Breast epithelium (tissue), 3 donors: ENCODE data around the gene SPATA24.

Experiments
- POLR2A ChIP-seq: fragments of 450-650 bp; IDR thresholded peaks from one replicate; pipeline ENCODE4 v1.6.1; 2016; ENCODE audit warnings: antibody characterized with exemption, mild to moderate bottlenecking, moderate library complexity
- TF ChIP-seq, protein P1 (sequence below), 3 donors: fragments of 450-650 bp; IDR thresholded peaks; one replicate each; pipeline ENCODE4 v1.5.1; 2016 to 2017; ENCODE audit warnings: antibody characterized with exemption in 3 of 3, mild to moderate bottlenecking in 3 of 3, moderate library complexity in 3 of 3

DNA sequence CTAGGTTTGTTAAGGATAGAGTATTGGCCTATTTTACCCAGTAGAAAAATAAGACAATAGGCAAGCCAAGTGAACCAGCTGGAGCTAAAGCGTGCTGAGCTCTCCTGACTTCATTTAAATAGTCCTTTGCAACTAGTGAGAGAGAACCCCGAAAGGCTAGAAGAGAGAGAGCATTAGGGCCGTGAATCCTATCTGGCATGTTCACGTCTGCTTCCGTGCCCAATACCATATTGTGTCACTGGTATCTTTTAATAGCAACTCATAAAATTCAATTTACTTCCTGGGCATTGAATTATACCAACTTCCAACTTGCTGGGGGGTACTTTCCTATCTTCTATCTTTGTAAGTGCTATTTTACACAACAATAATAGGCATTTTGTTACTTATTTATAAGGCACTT is 21.6 kb upstream of the SPATA24 start:
- no peak for TF ChIP-seq POLR2A
- TF ChIP-seq, protein P1, sequence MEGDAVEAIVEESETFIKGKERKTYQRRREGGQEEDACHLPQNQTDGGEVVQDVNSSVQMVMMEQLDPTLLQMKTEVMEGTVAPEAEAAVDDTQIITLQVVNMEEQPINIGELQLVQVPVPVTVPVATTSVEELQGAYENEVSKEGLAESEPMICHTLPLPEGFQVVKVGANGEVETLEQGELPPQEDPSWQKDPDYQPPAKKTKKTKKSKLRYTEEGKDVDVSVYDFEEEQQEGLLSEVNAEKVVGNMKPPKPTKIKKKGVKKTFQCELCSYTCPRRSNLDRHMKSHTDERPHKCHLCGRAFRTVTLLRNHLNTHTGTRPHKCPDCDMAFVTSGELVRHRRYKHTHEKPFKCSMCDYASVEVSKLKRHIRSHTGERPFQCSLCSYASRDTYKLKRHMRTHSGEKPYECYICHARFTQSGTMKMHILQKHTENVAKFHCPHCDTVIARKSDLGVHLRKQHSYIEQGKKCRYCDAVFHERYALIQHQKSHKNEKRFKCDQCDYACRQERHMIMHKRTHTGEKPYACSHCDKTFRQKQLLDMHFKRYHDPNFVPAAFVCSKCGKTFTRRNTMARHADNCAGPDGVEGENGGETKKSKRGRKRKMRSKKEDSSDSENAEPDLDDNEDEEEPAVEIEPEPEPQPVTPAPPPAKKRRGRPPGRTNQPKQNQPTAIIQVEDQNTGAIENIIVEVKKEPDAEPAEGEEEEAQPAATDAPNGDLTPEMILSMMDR (IDR thresholded peaks at IDR 0.05), result no peak
